Testis (tissue), 3 donors: ENCODE data around the gene CFAP410. TPM values are rescaled to one million over a fixed set of nuclear protein-coding genes. Genes with fewer than 3 reads are reported as not detected.

ENCODE experiments used
- DNase-seq: peaks from one replicate; pipeline ENCODE4 v3.0.0-alpha.2; 2019
- H3K27ac ChIP-seq, 2 donors: fragments of 200-600 bp; sonication (generic); one replicate each; pipeline ENCODE4 v1.5.1; 2019
- H3K27me3 ChIP-seq: fragments of 200-600 bp; sonication (generic); one replicate; pipeline ENCODE4 v1.5.1; 2019
- H3K36me3 ChIP-seq: fragments of 200-600 bp; sonication (generic); one replicate; pipeline ENCODE4 v1.5.1; 2017; ENCODE audit warnings: low read depth; ENCODE audit errors: missing control alignments
- H3K4me1 ChIP-seq: fragments of 200-600 bp; sonication (generic); one replicate; pipeline ENCODE4 v1.5.1; 2019
- H3K4me3 ChIP-seq, 2 donors: fragments of 200-600 bp; sonication (generic); one replicate each; pipeline ENCODE4 v1.5.1; 2017 to 2019
- H3K9me3 ChIP-seq: fragments of 200-600 bp; sonication (generic); one replicate; pipeline ENCODE4 v1.5.1; 2017
- CTCF ChIP-seq, 3 experiments: fragments of 450-650 bp in 2 of 3; fragments of 200-600 bp in 1 of 3; sonication (generic) in 1 of 3; IDR thresholded peaks; one replicate each; pipeline ENCODE4 v1.5.1; 2016 to 2019; ENCODE audit warnings: antibody characterized with exemption in 3 of 3, mild to moderate bottlenecking in 2 of 3, moderate library complexity in 1 of 3
- POLR2A ChIP-seq: fragments of 450-650 bp; IDR thresholded peaks from one replicate; pipeline ENCODE4 v1.6.1; 2017; ENCODE audit warnings: antibody characterized with exemption, mild to moderate bottlenecking, moderate library complexity
- WGBS, 2 donors: methylation state at CpG; one replicate each; pipeline ENCODE4 v1.1.5; 2018; 5-methylcytosine and 5-hydroxymethylcytosine counted together
- intact Hi-C: fragments of 100-400 bp; cut with DNase I; formaldehyde crosslinking; loops from one replicate; pipeline ENCODE4 v1.15.1; 2023; ENCODE audit warnings: low total_unique reads
- polyA plus RNA-seq: library from polyadenylated mRNA; stranded (reverse); fragments of 350-450 nt; fragmentation: Illumina TruSeq; extraction: RNeasy Lipid Tissue Mini Kit (QIAGEN cat#74804); gene quantifications from one replicate; pipeline ENCODE4 v1.2.3, GENCODE V29; 2014; ENCODE audit warnings: low read depth, low replicate concordance; ENCODE audit not compliant: insufficient read depth
- total RNA-seq, 2 donors: library from RNA; depleted of rRNA; stranded (reverse); fragments of >200 nt; gene quantifications; one replicate each; pipeline ENCODE4 v1.2.3, GENCODE V29; 2016

CFAP410 gene
- total and polyA plus RNA-seq, 3 donors from 2014 or later = 40.8 to 81.6 (median 71.7) TPM

- DNase-seq = no peak
- no peak overlapping the region for H3K27ac ChIP-seq
- peaks cover 16% of the 10 kb centered on the region for H3K4me1 ChIP-seq
- H3K27me3 ChIP-seq = no peaks in the 10 kb centered on the region
- H3K9me3 ChIP-seq = no peaks in the 10 kb centered on the region
- intact Hi-C loops = no loop called here
- no peak for TF ChIP-seq CTCF (IDR thresholded peaks at IDR 0.05)
- no peak for TF ChIP-seq POLR2A
- 53 to 81% methylated on average over 22 to 41 of the region's 45 CpGs for WGBS, 2 donors
- H3K36me3 ChIP-seq = no peaks in the 10 kb centered on the region
- H3K4me3 ChIP-seq = no peak overlapping the region
Measured at GRCh38 chr21:44333509-44334328, 5.5 kb downstream of the CFAP410 start.

- Histone ChIP-seq H3K9me3 (no peaks in the 10 kb centered on the region), H3K4me3 (no peak overlapping the region), H3K27ac (no peak overlapping the region), H3K27me3 (no peaks in the 10 kb centered on the region), H3K36me3 (no peaks in the 10 kb centered on the region), H3K4me1 (peaks cover 12% of the 10 kb centered on the region)
- no peak for DNase-seq
- intact Hi-C loops = no loop called here
- WGBS, 2 donors = 95 to 100% methylated on average over 1 to 22 of the region's 22 CpGs
- TF ChIP-seq POLR2A (no peak), CTCF (IDR thresholded peaks at IDR 0.05) (no peak)
Measured at GRCh38 chr21:44332965-44333364, 6.2 kb downstream of the CFAP410 start.

GRCh38 chr21:44332383-44332782 is 6.8 kb downstream of the CFAP410 start:
- peaks cover 8% of the 10 kb centered on the region for H3K4me1 ChIP-seq
- WGBS, 2 donors = 92 to 94% methylated on average over 13 to 17 of the region's 17 CpGs
- no peaks in the 10 kb centered on the region for H3K36me3 ChIP-seq
- no peaks in the 10 kb centered on the region for H3K27me3 ChIP-seq
- no peak overlapping the region for H3K27ac ChIP-seq
- H3K4me3 ChIP-seq = no peak overlapping the region
- no peak for DNase-seq
- no peaks in the 10 kb centered on the region for H3K9me3 ChIP-seq
- intact Hi-C loops = no loop called here
- TF ChIP-seq POLR2A = no peak
- no peak for TF ChIP-seq CTCF (IDR thresholded peaks at IDR 0.05)

- H3K4me1 ChIP-seq = peaks cover 2% of the 10 kb centered on the region
- H3K4me3 ChIP-seq = no peak overlapping the region
- H3K27me3 ChIP-seq = no peaks in the 10 kb centered on the region
- TF ChIP-seq CTCF (IDR thresholded peaks at IDR 0.05) (no peak), POLR2A (no peak)
- intact Hi-C loops = no loop called here
- no peaks in the 10 kb centered on the region for H3K36me3 ChIP-seq
- WGBS, 2 donors = 69 to 71% methylated on average over 9 to 20 of the region's 20 CpGs
- H3K9me3 ChIP-seq = no peaks in the 10 kb centered on the region
- DNase-seq = no peak
- no peak overlapping the region for H3K27ac ChIP-seq
Measured at GRCh38 chr21:44331650-44332307, 7.4 kb downstream of the CFAP410 start.
